Activated T-helper 2 cell treated with anti-CD3 and anti-CD28 coated beads, Interferon-gamma antibody, Interleukin-2, Interleukin-4, amounts not matched to agents 10 μg/mL and 5 μg/mL and 100 μg/mL, durations not matched to agents 14 hours and 24 hours and 36 hours (primary cell): ENCODE results near the gene SLAMF1. TPM values are rescaled to one million over a fixed set of nuclear protein-coding genes. Genes with fewer than 3 reads are reported as not detected.
A peak's percentile ranks its signal among the peaks of the same experiment; 100 is the strongest.

Source experiments
- DNase-seq: peaks from one replicate; pipeline ENCODE4 v3.0.0; 2021; ENCODE audit warnings: low spot score
- H3K27ac Mint-ChIP-seq: one replicate; pipeline ENCODE4 v1.8.0; 2021; ENCODE audit warnings: mixed read lengths
- H3K27me3 Mint-ChIP-seq: one replicate; pipeline ENCODE4 v1.8.0; 2021; ENCODE audit warnings: low read depth, mixed read lengths
- H3K36me3 Mint-ChIP-seq: one replicate; pipeline ENCODE4 v1.8.0; 2021; ENCODE audit warnings: low read depth, mixed read lengths
- H3K4me1 Mint-ChIP-seq: one replicate; pipeline ENCODE4 v1.8.0; 2021; ENCODE audit warnings: low read depth, mixed read lengths
- H3K4me3 Mint-ChIP-seq: one replicate; pipeline ENCODE4 v1.8.0; 2021; ENCODE audit warnings: low read depth, mild to moderate bottlenecking, moderate library complexity, mixed read lengths
- H3K9me3 Mint-ChIP-seq: one replicate; pipeline ENCODE4 v1.8.0; 2021; ENCODE audit warnings: mixed read lengths
- intact Hi-C: fragments of 100-400 bp; cut with micrococcal nuclease; formaldehyde crosslinking; loops from one replicate; pipeline ENCODE4 v1.15.1; 2023
- total RNA-seq: library from RNA; stranded (reverse); gene quantifications from 2 replicates; pipeline ENCODE4 v1.2.3, GENCODE V29; 2022

The SLAMF1 gene
- total RNA-seq, 1 donor from 2014 or later = 74.6 TPM

DNA sequence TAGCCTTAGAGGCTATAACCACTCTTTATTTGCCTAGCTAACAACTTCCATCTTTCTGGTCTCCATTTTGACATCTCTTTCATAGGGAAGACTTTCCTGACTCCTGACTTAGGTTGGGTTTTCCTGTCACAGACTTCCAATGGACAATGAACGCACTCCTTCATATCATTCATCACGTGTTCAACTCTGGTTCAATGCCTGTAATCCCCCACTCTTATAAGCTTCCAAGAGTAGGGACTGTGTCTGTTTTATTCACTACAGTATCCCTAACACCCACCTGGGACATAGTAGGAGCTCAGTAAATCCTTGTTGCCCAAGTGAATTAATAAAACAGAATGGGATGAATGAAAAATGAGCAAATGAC lies 4.6 kb downstream of the SLAMF1 start:
- no peaks in the 10 kb centered on the region for H3K9me3 Mint-ChIP-seq
- H3K4me3 Mint-ChIP-seq = peak overlapping the region; percentile 97
- no peak for DNase-seq
- H3K27me3 Mint-ChIP-seq = no peaks in the 10 kb centered on the region
- peaks cover 84% of the 10 kb centered on the region for H3K36me3 Mint-ChIP-seq
- peak overlapping the region; percentile 99 for H3K27ac Mint-ChIP-seq
- intact Hi-C loops = loop anchor here (5.0 kb wide), 1 partner anchor 65 kb away; the partner anchor contains the start of gene CD84
- H3K4me1 Mint-ChIP-seq = peaks cover 70% of the 10 kb centered on the region

DNA sequence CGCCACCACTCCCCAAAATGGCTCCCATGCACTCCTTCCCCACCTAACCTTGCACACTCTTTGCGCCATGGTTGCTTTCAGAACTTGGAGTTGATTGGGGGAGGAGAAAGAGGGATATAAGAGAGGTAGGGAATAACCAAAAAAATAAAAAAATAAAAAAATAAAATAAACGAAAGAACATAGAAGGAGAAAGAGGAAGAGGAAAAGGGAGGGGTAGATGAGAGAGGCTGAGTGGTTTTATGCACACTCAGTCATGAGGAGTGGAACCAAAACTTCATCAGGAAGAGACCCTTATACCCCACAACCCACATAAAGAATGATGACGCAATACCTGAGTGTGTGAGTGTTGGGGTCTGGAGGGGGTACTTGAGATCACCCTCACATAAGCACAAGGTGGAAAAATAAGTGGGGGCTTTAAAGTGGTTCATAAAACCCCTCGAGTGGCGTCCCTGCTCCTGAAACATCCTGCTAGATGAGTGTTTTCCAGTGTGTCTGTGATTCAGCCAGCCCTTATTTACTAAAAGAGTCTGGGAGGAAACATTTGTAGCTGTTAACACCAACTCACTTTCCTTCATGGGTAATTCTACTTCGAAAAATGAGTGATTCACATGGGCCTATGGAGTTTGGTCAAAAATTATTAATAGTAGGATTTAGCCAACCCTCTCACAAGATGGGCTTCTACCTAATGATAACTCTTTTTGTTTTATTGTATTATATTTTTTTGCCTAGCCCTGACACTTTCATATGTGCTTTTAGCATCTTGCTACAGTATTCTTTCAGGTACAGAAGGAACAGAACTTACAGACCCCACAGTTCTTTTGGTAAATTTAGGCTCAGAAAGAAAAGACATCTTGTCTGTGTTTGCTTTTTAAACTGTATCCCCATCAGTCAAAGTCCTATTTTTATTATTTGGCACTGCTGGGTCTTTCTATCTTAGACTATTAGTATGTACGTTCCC lies 5.2 kb downstream of the SLAMF1 start:
- Mint-ChIP-seq H3K4me3 (peak overlapping the region; percentile 97), H3K27ac (peak overlapping the region; percentile 99), H3K27me3 (no peaks in the 10 kb centered on the region), H3K36me3 (peaks cover 86% of the 10 kb centered on the region), H3K9me3 (no peaks in the 10 kb centered on the region), H3K4me1 (peaks cover 75% of the 10 kb centered on the region)
- intact Hi-C loops = loop anchor here (2.0 to 5.0 kb wide), 2 partner anchors 15 to 64 kb away; partner anchors contain the start of gene CD84
- no peak for DNase-seq

DNA sequence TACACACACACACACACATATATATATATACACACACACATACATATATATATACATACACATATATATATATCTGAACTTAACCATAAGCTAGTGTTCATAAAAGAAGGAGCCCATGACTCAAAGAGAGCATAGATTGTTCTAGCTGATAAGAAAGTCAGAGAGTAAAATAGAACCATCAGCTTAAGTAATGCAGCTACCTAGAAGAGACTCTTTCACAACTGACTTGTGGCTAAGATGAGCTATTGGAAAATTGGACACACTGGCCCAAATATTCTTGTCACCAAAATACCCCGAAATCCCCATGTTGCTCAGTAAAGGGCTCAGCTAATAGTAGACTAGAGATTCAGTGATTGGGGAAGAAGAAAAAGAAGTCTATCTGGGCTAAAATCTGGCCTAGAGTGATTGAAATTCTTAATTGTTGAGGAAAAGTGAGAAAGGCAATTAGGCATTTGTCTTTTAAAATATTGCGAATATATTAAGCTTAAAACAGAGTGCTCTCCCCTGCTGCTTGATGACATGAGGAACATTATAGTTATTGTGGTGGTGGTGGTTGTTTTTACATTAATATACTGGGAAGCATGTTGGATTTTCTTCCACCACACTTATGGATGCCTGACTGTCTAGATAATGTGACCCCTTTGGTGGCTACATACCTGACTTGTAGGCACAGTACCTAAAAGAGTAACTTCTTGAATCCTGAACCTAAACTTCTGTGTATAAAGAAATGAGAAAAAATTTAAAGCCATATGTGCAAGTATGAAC lies 6.3 kb downstream of the SLAMF1 start:
- no peak for DNase-seq
- Mint-ChIP-seq H3K4me3 (peak overlapping the region; percentile 71), H3K27me3 (no peaks in the 10 kb centered on the region), H3K9me3 (no peaks in the 10 kb centered on the region), H3K4me1 (peaks cover 82% of the 10 kb centered on the region), H3K27ac (peak overlapping the region; percentile 99), H3K36me3 (peaks cover 88% of the 10 kb centered on the region)
- intact Hi-C loops = loop anchor here (1.0 to 5.0 kb wide), 5 partner anchors 13 to 63 kb away; partner anchors contain the start of gene CD84

DNA sequence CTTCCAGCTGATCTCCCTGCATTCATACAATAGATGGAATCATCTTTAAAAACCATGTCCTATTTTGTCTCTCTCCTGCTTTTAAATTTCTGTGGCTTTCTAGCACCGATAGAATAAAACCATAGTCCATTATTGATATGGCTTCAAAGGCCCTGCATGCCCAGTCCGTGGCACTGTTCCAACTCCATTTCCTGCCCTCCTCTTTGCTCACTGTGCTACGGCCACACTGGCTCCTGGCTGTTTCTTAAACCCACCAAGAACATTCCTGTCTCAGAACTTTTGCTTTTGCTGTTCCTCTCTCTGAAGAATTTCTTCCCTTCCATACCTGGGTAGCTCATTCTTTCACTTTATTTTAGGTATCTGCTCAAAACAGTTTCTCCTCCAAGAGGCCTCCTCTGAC lies 7.2 kb downstream of the SLAMF1 start:
- peak overlapping the region; percentile 94 for H3K27ac Mint-ChIP-seq
- no peaks in the 10 kb centered on the region for H3K9me3 Mint-ChIP-seq
- no peaks in the 10 kb centered on the region for H3K27me3 Mint-ChIP-seq
- H3K36me3 Mint-ChIP-seq = peaks cover 88% of the 10 kb centered on the region
- H3K4me3 Mint-ChIP-seq = peak overlapping the region; percentile 71
- intact Hi-C loops = loop anchor here (1.0 to 5.0 kb wide), 5 partner anchors 12 to 62 kb away; partner anchors contain the start of gene CD84
- no peak for DNase-seq
- peaks cover 84% of the 10 kb centered on the region for H3K4me1 Mint-ChIP-seq

DNA sequence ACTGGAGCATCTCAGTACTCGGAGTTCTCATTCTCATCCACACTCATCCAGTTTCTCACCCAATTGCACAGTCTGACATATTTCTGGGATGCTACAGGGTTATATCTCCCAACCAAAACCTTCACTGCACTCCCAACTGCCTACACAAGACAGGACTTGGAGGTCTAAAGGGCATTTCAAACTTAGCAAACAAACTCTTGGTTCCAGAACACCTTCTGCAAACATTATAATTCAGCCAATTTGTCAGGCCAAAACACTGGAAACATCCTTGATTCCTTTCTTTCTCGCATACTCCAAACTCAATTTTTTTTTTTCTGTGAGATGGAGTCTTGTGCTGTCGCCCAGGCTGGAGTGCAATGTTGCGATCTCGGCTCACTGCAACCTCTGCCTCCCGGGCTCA lies 7.9 kb downstream of the SLAMF1 start:
- DNase-seq = no peak
- Mint-ChIP-seq H3K27me3 (no peaks in the 10 kb centered on the region), H3K9me3 (no peaks in the 10 kb centered on the region), H3K4me3 (peak overlapping the region; percentile 71), H3K27ac (peak overlapping the region; percentile 94), H3K4me1 (peaks cover 84% of the 10 kb centered on the region), H3K36me3 (peaks cover 88% of the 10 kb centered on the region)
- intact Hi-C loops = no loop called here

DNA sequence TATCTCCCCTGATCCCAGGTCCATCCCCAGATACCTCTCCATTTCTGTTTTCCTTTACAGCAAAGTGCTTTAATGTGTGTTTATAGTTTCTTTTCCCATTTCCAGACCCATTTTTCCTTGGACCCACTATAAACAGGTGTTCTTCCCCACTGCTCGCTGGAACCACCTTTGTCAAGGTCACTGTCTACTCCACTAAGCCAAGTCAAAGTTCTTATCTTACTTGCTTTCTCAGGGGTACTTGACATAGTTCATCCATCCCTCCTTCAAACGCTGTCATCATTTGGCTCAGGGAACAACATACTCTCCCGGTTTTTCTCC lies 8.3 kb downstream of the SLAMF1 start:
- intact Hi-C loops = no loop called here
- H3K4me3 Mint-ChIP-seq = peak overlapping the region; percentile 71

DNA sequence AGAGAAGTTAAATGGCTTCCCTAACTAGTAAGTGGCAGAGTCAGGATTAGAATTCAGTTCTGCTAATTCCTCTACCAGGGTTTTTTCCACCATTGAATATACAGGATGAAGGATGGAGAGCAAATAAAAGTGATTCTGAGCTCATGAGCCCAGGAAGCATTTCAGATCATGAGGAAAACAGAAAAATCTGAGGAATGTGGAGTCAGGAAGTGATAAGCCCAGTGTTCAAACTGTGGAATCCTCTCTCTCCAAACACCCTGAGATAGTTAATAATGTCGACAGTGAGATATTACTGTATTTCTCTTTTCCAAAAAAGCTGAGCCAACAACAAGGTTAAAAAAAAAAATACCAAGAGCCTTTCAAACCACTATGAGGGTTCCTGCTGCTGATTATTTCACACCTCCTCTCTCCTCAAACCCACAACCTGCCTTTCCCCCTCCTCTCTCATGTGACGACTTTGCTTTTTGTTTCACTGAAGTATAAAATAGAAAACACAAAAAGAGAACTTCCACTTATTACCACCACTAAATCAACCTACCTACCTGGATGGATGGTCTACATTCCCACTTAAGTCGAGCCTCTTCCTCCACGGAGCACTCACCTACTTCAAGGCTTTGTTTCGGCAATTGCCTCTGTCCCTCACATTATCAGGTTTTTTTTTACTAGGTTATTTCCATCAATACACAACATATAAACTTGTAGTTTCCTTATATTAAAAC lies 8.9 kb downstream of the SLAMF1 start:
- H3K9me3 Mint-ChIP-seq = no peaks in the 10 kb centered on the region
- peaks cover 88% of the 10 kb centered on the region for H3K36me3 Mint-ChIP-seq
- peak overlapping the region; percentile 71 for H3K4me3 Mint-ChIP-seq
- H3K4me1 Mint-ChIP-seq = peaks cover 86% of the 10 kb centered on the region
- DNase-seq = peak; percentile 60
- intact Hi-C loops = no loop called here
- no peaks in the 10 kb centered on the region for H3K27me3 Mint-ChIP-seq
- peak overlapping the region; percentile 94 for H3K27ac Mint-ChIP-seq

More for the DNA sequence above, 8.3 kb downstream of the SLAMF1 start:
- H3K4me1 Mint-ChIP-seq = peaks cover 86% of the 10 kb centered on the region
- no peaks in the 10 kb centered on the region for H3K9me3 Mint-ChIP-seq
- DNase-seq = no peak
- H3K36me3 Mint-ChIP-seq = peaks cover 88% of the 10 kb centered on the region
- peak overlapping the region; percentile 94 for H3K27ac Mint-ChIP-seq
- no peaks in the 10 kb centered on the region for H3K27me3 Mint-ChIP-seq

DNA sequence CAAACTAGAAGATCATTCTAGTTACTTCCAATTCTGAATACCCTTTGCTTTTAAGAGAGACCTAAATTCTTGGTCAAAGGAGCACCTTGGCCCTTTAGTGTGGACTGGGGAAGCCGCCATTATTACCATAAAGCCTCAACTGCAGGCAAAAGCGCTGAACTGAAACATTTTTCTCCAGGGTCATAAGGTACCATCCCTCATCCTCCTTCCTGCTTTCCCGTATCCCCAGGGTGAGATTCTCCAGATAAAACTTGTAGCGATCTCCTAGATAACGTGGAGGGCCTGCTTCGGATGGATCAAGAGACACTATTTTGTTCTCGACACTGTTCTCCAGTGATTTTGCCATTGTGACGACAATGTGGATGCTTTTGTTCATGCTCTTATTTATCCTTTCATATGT lies 9.8 kb downstream of the SLAMF1 start:
- Mint-ChIP-seq H3K36me3 (peaks cover 88% of the 10 kb centered on the region), H3K4me1 (peaks cover 85% of the 10 kb centered on the region)
- intact Hi-C loops = no loop called here

DNA sequence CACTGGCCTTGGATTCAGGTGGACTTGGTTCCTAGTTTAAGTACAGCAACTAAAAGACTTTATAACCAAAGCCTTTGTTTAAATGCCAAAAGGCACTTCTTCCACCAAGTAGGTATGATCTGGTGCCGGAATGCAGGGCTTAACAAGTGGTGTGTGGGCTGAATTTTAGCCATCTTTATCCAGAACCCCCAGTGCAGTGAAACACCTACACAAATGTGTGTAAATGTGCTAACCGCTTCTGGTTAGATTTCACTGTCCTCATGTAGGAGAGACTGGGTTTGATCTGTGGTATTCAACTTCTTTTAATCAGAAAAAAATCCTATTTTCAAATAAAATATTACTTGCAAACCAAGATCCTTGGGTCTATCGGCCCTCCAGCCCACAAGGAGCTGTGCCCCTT lies 10.3 kb downstream of the SLAMF1 start:
- H3K4me3 Mint-ChIP-seq = no peak overlapping the region
- peaks cover 91% of the 10 kb centered on the region for H3K36me3 Mint-ChIP-seq
- H3K9me3 Mint-ChIP-seq = no peaks in the 10 kb centered on the region
- H3K27me3 Mint-ChIP-seq = no peaks in the 10 kb centered on the region
- intact Hi-C loops = no loop called here
- DNase-seq = no peak
- peak overlapping the region; percentile 94 for H3K27ac Mint-ChIP-seq
- H3K4me1 Mint-ChIP-seq = peaks cover 85% of the 10 kb centered on the region

More for the DNA sequence above, 9.8 kb downstream of the SLAMF1 start:
- no peaks in the 10 kb centered on the region for H3K27me3 Mint-ChIP-seq
- H3K4me3 Mint-ChIP-seq = peak overlapping the region; percentile 71
- H3K27ac Mint-ChIP-seq = peak overlapping the region; percentile 94
- DNase-seq = no peak
- H3K9me3 Mint-ChIP-seq = no peaks in the 10 kb centered on the region

DNA sequence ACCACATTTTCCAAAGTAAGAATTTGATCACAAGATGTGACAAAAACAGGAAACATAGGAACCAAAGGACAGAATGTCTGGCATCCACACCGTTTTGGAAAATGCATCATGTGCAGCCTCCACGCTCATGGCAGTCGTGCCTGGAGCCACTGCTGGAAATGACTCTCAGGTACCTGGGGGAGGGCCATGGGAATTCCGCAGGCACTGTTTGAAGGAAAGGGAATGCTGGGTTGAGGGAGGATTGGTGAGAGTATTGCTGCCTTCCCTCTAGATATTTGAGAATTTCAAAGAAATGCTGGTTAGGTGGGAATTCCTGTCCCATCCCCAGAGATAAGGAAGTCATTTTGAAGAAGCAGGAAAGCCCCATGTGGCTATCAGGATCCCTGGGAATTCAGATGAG lies 10.8 kb downstream of the SLAMF1 start:
- Mint-ChIP-seq H3K4me1 (peaks cover 87% of the 10 kb centered on the region), H3K27me3 (no peaks in the 10 kb centered on the region), H3K9me3 (no peaks in the 10 kb centered on the region), H3K36me3 (peaks cover 94% of the 10 kb centered on the region), H3K4me3 (no peak overlapping the region), H3K27ac (no peak overlapping the region)
- no peak for DNase-seq
- intact Hi-C loops = no loop called here

DNA sequence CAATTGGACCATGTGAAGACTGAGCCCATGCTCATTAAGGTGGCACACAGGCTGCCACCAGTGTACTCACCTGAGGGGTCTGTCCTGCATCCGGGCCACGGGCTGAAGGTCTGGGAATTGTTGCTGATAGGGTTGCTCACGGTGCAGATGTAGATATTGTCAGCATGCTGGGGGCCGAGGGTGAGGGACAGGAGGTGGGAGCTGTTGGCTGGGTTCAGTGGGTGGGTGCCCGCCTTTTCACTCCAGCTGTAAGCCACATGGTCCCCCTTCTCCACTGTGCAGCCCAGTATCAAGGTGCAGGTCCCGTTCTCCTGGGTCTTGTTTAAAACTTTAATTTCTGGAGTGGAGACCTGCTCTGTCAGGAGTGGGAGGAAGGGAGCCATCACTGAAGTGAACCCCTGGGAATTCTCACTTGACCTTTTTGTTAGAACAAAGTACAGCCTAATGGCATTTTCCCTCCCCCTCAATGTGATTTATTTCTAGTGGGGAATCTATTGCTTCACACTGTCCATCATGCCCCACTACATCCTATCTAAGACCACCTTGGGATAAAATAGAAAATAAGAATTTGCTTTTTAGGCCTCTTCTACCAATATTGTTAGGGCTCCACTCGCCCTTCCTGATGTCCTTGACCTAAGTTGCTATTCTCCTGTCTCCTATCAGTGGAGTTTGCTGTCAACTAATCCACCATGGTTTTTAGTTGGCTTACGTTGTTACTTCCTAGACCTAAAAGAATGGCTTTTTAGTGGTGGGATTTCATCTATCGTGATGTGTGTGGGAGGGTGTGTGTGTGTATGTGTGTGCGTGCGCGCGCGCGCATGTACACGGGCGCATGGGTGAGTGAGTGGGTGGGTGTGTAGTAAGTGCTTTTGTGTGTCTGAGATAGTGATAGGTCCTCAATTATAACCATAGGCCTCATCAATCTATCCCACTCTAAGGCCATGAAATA lies 12.0 kb downstream of the SLAMF1 start:
- Mint-ChIP-seq H3K36me3 (peaks cover 98% of the 10 kb centered on the region), H3K4me3 (no peak overlapping the region), H3K4me1 (peaks cover 89% of the 10 kb centered on the region), H3K27ac (peak overlapping the region; percentile 82), H3K27me3 (no peaks in the 10 kb centered on the region), H3K9me3 (no peaks in the 10 kb centered on the region)
- intact Hi-C loops = no loop called here
- DNase-seq = no peak
